SKM-1 (cell line): ENCODE results near the gene FOXN3.
"Not testable (repeated sequence)": the region's sequence is repeated elsewhere in the genome, so short reads cannot be mapped to it uniquely, and the experiment has no call there.

Experiments
- DNase-seq: peaks from one replicate; lab custom pipeline; 2025; ENCODE audit not compliant: unreplicated experiment; lab: John Stamatoyannopoulos, UW

Gene FOXN3

DNA sequence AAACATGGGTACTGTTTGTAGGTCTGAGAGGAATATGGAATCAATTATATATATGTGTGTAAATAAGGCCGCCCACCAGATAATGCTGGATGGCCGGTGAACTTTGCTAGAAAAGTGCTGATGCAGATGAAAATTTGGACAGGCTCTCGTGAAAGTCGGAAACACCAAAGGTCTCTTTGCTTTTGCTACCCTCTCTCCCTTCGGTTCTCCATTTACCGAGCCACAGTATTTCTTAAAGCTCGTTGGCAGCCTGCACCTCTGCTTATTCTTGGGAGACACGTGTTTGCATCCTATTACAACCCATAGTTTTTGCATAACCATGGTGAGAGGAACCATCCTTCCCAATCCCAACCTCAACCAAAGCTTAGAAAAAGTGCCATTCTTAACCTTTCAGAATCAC lies 109.6 kb downstream of the FOXN3 start:
- no peak for DNase-seq

DNA sequence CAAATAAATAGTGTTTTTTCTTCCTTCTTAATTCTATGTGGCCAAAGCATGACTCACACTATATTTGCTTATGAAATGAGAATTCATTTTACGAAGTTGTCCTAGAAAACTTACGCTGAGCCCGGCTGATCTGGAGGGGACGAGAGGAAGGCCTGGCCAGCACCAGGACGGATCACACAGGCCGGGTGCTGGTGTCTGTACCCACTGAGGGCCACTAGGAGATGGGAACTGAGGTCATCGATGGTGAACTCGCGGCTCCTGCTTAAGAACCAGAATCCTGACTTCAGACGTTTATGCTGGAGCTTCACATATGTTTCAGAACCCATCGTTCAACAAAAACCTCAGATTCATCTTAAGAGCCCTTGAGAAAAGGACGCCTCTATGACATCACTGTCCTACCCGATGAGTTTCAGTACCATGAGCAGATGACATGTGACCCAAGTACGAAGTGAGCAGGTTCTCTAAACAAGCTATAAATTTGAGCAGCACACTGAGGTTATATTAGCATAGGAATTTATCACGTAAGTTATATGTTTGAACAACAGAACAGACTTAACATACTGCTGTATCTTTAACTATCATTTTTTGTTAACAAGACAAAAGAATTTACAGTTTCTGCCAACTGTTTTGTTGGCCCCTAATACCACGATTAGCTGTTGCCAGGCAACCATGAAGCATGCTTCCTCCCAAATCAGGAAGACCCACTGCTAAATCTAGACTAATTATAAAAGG lies 111.9 kb downstream of the FOXN3 start:
- DNase-seq: no peak

DNA sequence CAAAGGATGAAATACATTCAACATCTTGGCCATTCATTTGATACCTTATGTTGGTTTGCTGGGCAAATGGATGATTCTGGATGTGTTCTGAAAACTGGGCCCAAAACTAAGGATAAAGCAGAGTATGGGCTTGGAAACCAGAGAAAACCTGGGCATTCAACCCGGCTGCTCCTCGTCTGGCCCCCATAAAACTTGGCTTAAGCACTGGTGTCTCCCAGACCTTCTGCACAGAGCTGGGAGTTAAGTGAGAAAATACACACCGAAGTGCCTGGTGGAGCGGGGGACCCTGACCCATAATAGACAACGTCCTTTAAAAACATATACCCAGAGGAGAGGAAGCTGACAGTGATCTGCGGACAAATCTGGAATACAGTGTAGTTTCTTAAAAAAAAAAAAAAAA lies 112.5 kb downstream of the FOXN3 start:
- no peak for DNase-seq

GRCh38 chr14:89303456-89304435 lies 113.3 kb downstream of the FOXN3 start:
- peak; percentile 27 for DNase-seq

DNA sequence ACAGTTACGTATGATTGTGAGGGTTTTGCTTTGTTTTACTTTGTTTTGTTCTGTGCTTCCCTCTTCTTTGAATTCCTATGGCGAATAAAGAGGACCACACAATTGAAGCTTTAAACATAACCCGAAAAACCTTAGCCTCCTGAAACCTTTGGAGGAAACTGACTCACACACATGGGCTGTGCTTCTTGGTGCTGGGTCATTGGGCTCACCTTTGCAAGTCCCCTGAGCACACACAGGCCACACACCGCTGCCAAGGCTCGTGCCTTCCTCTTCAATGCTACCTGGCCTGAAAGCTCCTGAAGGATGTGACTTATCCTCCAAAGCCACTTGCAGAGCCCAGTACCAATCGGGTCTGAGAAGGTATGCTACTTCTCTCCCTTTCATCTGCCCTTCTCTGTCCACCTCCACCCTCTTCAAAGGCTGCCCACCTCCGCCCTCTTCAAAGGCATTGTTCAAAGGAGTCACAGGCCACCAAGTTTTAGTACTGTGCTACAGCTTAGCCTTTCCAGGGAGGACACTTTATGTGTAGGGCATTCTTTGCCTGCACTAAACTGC lies 114.6 kb downstream of the FOXN3 start:
- no peak for DNase-seq

GRCh38 chr14:89299587-89299986 lies 117.4 kb downstream of the FOXN3 start:
- no peak for DNase-seq

GRCh38 chr14:89298056-89298834 lies 118.8 kb downstream of the FOXN3 start:
- no peak for DNase-seq

- DNase-seq: no peak
These were observed 120.7 kb downstream of the FOXN3 start for GRCh38 chr14:89296281-89296745.

DNA sequence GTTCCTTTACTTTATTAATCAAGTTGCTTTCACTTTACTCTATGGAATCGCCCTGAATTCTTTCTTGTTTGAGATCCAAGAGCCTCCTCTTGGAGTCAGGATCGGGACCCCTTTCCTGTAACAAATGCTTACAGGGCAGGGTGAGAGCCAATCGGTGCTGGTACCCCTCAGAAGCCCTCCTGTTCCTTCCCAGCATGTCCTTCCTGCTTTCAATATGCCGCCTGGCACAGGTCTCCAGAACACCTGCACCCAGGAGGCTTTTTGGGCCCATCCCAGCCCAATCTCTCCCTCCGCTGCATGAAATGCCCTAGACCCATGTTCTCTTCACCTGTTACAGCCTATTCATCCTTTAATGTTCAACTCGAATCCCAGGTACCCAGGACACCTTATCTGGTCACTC lies 122.2 kb downstream of the FOXN3 start:
- DNase-seq: no peak

DNA sequence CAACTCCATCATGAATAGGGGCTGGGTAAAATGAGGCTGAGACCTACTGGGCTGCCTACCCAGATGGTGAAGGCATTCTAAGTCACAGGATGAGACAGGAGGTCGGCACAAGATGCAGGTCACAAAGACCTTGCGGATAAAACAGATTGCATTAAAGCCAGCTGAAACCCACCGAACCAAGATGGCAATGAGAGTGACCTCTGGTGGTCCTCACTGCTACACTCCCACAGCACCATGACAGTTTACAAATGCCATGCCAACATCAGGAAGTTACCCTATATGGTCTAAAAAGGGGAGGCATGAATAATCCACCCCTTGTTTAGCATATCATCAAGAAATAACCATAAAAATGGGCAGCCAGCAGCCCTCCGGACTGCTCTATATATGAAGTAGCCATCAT lies 122.6 kb downstream of the FOXN3 start:
- DNase-seq: not testable (repeated sequence)

DNA sequence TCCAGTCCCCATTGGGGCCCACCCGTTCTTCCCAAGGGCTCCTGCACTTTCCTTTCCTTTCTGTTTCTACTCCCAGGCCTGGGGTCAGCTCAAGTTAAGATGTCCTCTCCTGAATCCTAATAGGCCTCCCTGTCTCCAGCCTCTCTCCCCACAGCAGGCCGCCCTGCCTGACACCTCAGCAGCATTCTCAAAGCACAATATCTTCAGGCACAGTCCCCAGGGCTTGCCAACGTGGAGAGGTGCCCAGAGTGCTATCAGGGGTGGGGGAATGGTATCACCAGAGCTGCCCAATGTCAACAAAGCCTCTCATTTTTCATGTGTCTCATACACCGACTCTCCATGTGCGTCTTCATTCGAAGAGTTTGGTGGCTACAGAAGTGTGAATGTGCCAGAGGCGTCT lies 123.0 kb downstream of the FOXN3 start:
- DNase-seq: no peak

- no peak for DNase-seq
These were observed 123.6 kb downstream of the FOXN3 start for GRCh38 chr14:89293314-89293916.

- DNase-seq: no peak
These were observed 124.3 kb downstream of the FOXN3 start for GRCh38 chr14:89292579-89293313.

DNA sequence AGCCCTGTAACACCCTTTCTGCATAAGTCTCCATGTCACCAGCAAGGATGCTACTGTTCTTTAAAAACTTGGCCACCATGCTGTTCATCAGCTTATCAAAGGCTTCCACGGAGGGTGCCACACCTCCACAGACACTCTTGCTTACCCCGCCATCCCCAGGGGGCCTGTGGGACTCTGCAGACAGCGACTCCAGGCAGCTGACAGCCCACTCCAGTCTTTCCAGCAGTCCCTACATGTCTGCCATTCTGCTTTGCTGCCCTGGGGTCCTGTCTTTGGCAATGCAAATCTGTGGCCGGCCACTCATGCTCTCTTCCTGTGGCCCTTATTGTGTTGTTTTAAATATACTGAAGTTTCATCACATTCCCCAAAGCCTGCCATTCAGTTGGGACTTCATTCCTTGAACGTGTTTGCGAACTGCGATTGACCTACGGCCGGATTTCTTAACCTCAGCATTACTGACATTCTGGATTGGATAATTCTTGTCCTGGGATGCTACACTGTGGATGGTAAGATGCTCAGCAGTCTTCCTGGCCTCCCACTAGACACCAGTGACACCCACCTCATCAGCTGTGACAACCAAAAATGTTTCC lies 125.6 kb downstream of the FOXN3 start:
- no peak for DNase-seq

GRCh38 chr14:89290813-89291212 lies 126.2 kb downstream of the FOXN3 start:
- no peak for DNase-seq

- no peak for DNase-seq
These were observed 127.6 kb downstream of the FOXN3 start for GRCh38 chr14:89289477-89289876.

GRCh38 chr14:89288114-89288513 lies 128.9 kb downstream of the FOXN3 start:
- no peak for DNase-seq

DNA sequence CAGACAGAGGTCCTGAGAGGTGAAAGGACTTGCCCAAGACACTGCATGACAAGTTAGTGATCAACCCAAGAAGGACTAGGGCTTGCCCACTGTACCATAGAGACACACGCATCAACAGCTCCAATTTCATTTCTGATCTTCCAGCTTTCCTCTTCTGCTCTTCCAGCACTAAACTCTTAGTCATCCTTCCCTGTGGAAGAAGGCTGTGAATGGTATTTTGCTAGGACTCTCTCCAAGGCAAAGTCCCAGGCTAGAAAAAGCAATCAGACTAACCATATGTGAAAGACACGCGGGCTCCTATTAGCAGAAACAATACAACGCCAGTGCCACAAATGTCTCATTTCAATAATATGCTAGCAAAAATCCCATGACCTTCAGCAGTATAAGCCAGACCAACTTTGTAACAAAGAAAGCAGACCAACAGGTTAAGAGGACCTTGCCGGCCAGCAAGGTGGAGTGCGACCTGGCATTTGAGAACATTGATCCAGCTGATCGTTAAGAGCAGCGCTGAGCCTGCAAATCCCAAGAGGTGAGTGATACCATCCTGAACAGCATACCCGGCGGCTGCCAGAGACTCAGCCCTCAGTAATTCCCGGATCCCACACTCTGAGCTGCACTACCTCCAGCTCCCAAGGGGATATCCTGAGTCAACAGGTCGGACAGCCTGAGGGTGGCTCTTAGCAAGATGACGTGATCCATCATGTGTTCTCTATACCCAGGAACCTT lies 132.5 kb downstream of the FOXN3 start:
- DNase-seq: no peak
